Calu3 (cell line): ENCODE results near the gene GAL3ST2. TPM values are rescaled to one million over a fixed set of nuclear protein-coding genes. Genes with fewer than 3 reads are reported as not detected.
"Not testable (repeated sequence)": the region's sequence is repeated elsewhere in the genome, so short reads cannot be mapped to it uniquely, and the experiment has no call there.

Source experiments
- BruUV-seq: library from RNA; stranded (reverse); fragments of 400-500 nt; replicated peaks from 2 replicates; lab custom pipeline; 2021; lab: Mats Ljungman, UMichigan
- CTCF ChIA-PET: fragments of 300-600 bp; sonication (Branson Sonifier 250); formaldehyde crosslinking; loops from one replicate; lab custom pipeline; 2022; ENCODE audit warnings: antibody characterized with exemption; lab: Charles Lee
- DNase-seq: peaks from one replicate; pipeline ENCODE4 v3.0.0; 2022
- H3K27ac Mint-ChIP-seq: one replicate; pipeline ENCODE4 v1.8.0; 2022; ENCODE audit warnings: mixed read lengths; ENCODE audit not compliant: unreplicated experiment
- H3K27me3 Mint-ChIP-seq: one replicate; pipeline ENCODE4 v1.8.0; 2022; ENCODE audit warnings: mixed read lengths; ENCODE audit not compliant: unreplicated experiment
- H3K36me3 Mint-ChIP-seq: one replicate; pipeline ENCODE4 v1.8.0; 2022; ENCODE audit warnings: mild to moderate bottlenecking, moderate library complexity, mixed read lengths; ENCODE audit not compliant: insufficient read depth, unreplicated experiment
- H3K4me1 Mint-ChIP-seq: one replicate; pipeline ENCODE4 v1.8.0; 2022; ENCODE audit warnings: mild to moderate bottlenecking, low read depth, mixed read lengths; ENCODE audit not compliant: unreplicated experiment
- H3K4me3 Mint-ChIP-seq: one replicate; pipeline ENCODE4 v1.8.0; 2022; ENCODE audit warnings: mild to moderate bottlenecking, low read depth, moderate library complexity, mixed read lengths; ENCODE audit not compliant: unreplicated experiment
- H3K9me3 Mint-ChIP-seq: one replicate; pipeline ENCODE4 v1.8.0; 2022; ENCODE audit warnings: low read depth, mixed read lengths; ENCODE audit not compliant: unreplicated experiment
- intact Hi-C: fragments of 100-400 bp; cut with micrococcal nuclease; formaldehyde crosslinking; loops from one replicate; pipeline ENCODE4 v1.10.0; 2022; ENCODE audit not compliant: unreplicated experiment
- total RNA-seq: library from RNA; stranded (reverse); gene quantifications from 2 replicates; pipeline ENCODE4 v1.2.3, GENCODE V29; 2022
- TF ChIP-seq, protein P1 (sequence below): fragments of 200-600 bp; IDR thresholded peaks from one replicate; pipeline ENCODE4 v1.8.0; 2022; ENCODE audit warnings: antibody characterized with exemption; ENCODE audit not compliant: unreplicated experiment

Gene GAL3ST2
- total RNA-seq, 1 experiment from 2014 or later: not detected

DNA sequence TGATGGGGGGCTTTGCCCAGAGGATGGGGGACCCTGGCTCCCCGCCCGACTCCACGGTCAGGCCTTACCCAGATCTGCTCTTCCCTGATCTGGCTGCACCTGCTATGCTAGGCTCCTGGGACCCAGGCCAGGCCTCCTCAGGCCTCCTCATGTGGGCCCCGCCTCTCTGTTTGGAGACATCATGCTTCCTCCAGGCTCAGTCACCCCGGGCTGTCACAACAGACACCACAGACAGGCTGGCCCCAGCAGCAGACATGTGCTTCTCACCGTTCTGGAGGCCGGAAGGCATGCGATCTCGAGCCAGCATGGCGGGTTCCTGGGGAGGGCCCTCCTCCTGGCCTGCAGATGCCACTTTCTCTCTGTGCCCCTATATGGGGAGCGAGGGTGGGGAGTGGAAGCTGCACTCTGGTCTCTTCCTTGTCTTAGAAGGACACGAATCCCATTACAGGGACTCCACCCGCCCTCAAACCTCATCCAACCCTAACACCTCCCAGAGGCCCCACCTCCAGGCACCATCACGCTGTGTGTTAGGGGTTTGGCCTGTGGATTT lies 21.5 kb downstream of the GAL3ST2 start:
- peaks cover 72% of the 10 kb centered on the region for H3K27me3 Mint-ChIP-seq

DNA sequence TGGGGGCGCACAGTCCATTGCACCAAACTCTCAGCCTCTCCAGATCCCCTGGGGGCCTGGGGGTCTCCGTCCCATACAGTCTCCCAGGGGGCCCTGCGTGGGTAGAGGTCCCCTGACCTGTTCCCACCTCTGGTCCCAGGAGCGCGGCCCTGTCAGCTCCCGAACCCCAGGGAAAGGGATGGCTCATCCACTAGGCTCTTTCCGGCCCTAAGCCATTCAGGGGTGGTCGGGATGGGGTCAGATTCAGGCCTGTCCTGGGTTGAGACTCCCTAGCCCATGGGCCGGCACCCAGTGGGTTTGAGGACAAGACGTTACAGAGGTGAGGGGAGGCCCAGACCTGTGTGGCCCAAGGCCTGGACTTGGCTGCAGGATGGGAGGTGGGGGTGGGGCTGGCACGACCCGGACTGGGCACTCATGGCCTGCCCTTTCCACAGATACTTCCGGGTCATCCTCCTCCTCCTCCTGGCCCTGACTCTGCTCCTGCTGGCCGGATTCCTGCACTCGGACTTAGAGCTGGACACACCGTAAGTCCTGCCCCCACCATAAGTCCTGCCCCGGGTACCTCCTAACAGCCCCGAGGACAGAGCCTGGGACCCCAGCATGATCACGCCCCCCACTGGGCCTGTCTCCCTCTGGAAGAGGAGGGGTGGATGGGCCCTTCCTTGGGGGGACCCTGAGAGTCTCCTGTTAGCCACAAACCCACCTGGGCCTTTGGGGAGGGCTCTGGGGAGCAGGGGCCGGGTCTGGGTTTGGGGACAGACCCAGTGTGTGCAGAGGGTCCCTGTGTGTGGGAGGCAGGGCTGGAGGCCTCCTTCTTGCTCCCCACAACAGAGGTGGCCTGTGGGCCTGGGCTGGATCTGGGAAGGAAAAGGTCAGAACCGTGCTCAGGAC lies 22.3 kb downstream of the GAL3ST2 start:
- CTCF ChIA-PET: no interaction called here
- H3K27ac Mint-ChIP-seq: no peak overlapping the region
- intact Hi-C loops: no loop called here
- no peaks in the 10 kb centered on the region for H3K36me3 Mint-ChIP-seq
- TF ChIP-seq, protein P1, sequence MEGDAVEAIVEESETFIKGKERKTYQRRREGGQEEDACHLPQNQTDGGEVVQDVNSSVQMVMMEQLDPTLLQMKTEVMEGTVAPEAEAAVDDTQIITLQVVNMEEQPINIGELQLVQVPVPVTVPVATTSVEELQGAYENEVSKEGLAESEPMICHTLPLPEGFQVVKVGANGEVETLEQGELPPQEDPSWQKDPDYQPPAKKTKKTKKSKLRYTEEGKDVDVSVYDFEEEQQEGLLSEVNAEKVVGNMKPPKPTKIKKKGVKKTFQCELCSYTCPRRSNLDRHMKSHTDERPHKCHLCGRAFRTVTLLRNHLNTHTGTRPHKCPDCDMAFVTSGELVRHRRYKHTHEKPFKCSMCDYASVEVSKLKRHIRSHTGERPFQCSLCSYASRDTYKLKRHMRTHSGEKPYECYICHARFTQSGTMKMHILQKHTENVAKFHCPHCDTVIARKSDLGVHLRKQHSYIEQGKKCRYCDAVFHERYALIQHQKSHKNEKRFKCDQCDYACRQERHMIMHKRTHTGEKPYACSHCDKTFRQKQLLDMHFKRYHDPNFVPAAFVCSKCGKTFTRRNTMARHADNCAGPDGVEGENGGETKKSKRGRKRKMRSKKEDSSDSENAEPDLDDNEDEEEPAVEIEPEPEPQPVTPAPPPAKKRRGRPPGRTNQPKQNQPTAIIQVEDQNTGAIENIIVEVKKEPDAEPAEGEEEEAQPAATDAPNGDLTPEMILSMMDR: no peak
- H3K27me3 Mint-ChIP-seq: peaks cover 72% of the 10 kb centered on the region
- DNase-seq: no peak
- no peaks in the 10 kb centered on the region for H3K4me1 Mint-ChIP-seq
- H3K4me3 Mint-ChIP-seq: no peak overlapping the region
- no TSS peak for BruUV-seq
- H3K9me3 Mint-ChIP-seq: no peaks in the 10 kb centered on the region

More for the DNA sequence above, 21.5 kb downstream of the GAL3ST2 start:
- CTCF ChIA-PET: no interaction called here
- intact Hi-C loops: no loop called here
- Mint-ChIP-seq H3K9me3 (no peaks in the 10 kb centered on the region), H3K4me3 (no peak overlapping the region), H3K4me1 (no peaks in the 10 kb centered on the region), H3K27ac (no peak overlapping the region), H3K36me3 (no peaks in the 10 kb centered on the region)
- TF ChIP-seq, protein P1: no peak
- DNase-seq: no peak
- BruUV-seq: no TSS peak

DNA sequence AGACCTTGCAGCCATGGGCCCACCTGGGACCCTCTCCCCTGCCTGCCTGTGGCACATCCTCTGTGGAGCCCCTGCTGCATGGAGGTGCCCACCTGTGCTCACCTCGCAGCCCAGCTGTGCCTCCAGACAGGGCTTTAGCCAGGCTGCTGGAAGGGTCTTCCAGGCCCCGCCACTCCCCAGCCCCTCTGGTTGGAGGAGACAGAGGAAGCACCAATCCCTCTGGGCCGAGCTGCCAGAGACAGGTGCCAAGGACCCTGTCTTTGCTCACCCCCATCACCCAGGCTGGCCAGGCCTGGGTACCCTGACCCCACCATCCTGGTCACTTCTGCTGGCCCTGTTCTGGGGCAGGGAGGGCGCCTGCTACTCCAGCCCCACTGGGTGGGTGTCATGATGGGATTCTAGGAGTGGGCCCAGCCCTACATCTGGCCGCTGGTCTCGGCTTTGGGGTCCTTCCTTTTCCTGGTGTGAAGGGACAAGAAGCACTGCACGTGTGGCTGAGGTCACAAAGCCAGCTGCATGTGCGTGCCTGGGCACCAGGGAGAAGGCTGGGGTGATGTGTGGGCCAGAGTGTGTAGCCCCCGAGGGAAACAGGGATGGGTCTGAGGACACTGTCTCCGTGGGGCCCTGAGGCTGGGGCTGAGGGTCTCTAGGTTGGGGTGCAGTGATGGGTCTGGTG lies 23.0 kb downstream of the GAL3ST2 start:
- TF ChIP-seq, protein P1: no peak
- DNase-seq: no peak
- Mint-ChIP-seq H3K27ac (no peak overlapping the region), H3K4me3 (no peak overlapping the region), H3K36me3 (no peaks in the 10 kb centered on the region), H3K27me3 (peaks cover 73% of the 10 kb centered on the region), H3K9me3 (no peaks in the 10 kb centered on the region), H3K4me1 (no peaks in the 10 kb centered on the region)
- CTCF ChIA-PET: no interaction called here
- BruUV-seq: no TSS peak
- intact Hi-C loops: no loop called here

DNA sequence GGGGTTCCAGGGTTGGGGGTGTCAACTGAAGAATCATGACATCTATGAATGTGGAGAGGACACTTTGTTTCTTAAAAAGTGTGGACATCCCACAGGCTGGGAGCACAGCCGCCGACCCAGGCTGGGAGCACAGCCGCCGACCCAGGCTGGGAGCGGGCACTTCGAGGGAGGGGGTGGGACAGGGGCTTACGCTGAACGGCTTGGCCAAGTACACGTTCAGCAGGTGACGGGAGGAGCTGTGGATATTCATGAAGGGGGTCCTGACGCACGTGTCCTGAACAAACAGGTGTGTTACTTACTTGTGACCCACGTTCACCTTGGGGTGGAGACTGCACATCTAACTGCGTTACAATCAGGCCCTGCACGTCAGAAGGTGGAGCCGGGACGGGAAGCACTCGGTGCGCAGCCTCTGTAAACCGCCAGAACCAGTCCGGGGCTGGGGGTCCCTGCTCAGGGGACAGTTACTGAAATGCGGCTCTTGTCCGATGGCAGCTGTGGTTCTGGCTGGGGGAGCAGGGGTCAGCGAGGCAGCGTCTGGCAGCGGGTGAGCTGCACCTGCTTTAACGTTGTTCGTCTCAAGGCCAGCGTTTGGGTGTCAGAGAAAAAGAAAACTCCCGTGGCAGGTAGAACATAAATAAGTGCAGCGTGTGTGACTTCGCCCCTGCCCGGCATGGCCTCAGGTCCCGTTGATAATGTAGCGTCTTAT lies 23.7 kb downstream of the GAL3ST2 start:
- H3K27me3 Mint-ChIP-seq: peaks cover 69% of the 10 kb centered on the region
- DNase-seq, CTCF ChIA-PET, H3K4me1 Mint-ChIP-seq, BruUV-seq, H3K9me3 Mint-ChIP-seq, intact Hi-C loops, H3K36me3 Mint-ChIP-seq, H3K27ac Mint-ChIP-seq, H3K4me3 Mint-ChIP-seq: not testable (repeated sequence)
